Smooth muscle cell (in vitro differentiated cells): Measurements from ENCODE around the gene FMO1. TPM values are rescaled to one million over a fixed set of nuclear protein-coding genes. Genes with fewer than 3 reads are reported as not detected.

Experiments used
- DNase-seq: peaks from one replicate; lab custom pipeline; 2025; ENCODE audit not compliant: unreplicated experiment; lab: John Stamatoyannopoulos, UW
- H2AFZ ChIP-seq: fragments of 200-600 bp; sonication (generic); 2 replicates; pipeline ENCODE4 v1.6.0; 2016; ENCODE audit warnings: antibody characterized with exemption, low read depth, mild to moderate bottlenecking
- H3F3A ChIP-seq: fragments of 200-600 bp; sonication (generic); 2 replicates; pipeline ENCODE4 v1.6.0; 2017; ENCODE audit warnings: antibody characterized with exemption, low read depth
- H3K27ac ChIP-seq: fragments of 200-600 bp; sonication (generic); 2 replicates; pipeline ENCODE4 v1.5.1; 2016; ENCODE audit warnings: low read depth, mild to moderate bottlenecking
- H3K27me3 ChIP-seq: fragments of 200-600 bp; sonication (generic); 2 replicates; pipeline ENCODE4 v1.6.1; 2016; ENCODE audit warnings: low read depth, mild to moderate bottlenecking
- H3K36me3 ChIP-seq: fragments of 200-600 bp; sonication (generic); 2 replicates; pipeline ENCODE4 v1.5.1; 2016; ENCODE audit warnings: low read depth
- H3K4me1 ChIP-seq: fragments of 200-600 bp; sonication (generic); 2 replicates; pipeline ENCODE4 v1.5.1; 2016; ENCODE audit warnings: low read depth
- H3K4me2 ChIP-seq: fragments of 200-600 bp; sonication (generic); 2 replicates; pipeline ENCODE4 v1.6.0; 2016; ENCODE audit warnings: mild to moderate bottlenecking
- H3K4me3 ChIP-seq: fragments of 200-600 bp; sonication (generic); 2 replicates; pipeline ENCODE4 v1.5.1; 2016; ENCODE audit warnings: mild to moderate bottlenecking
- H3K79me2 ChIP-seq: fragments of 200-600 bp; sonication (generic); 2 replicates; pipeline ENCODE4 v1.6.0; 2016; ENCODE audit warnings: low read depth, mild to moderate bottlenecking
- H3K9ac ChIP-seq: fragments of 200-600 bp; sonication (generic); 2 replicates; pipeline ENCODE4 v1.6.0; 2016; ENCODE audit warnings: low read depth
- H3K9me3 ChIP-seq: fragments of 200-600 bp; sonication (generic); replicated peaks from 2 replicates; pipeline ENCODE4 v1.5.1; 2016; ENCODE audit warnings: low read depth
- H4K20me1 ChIP-seq: fragments of 200-600 bp; sonication (generic); 2 replicates; pipeline ENCODE4 v1.6.0; 2016; ENCODE audit warnings: low read depth
- WGBS: methylation state at CpG from one replicate; pipeline ENCODE4 v1.1.7; 2016; ENCODE audit warnings: low lambda C conversion rate; 5-methylcytosine and 5-hydroxymethylcytosine counted together
- polyA plus RNA-seq: library from polyadenylated mRNA; unstranded; fragments of >200 nt; fragmentation: Nextera tagmentation; extraction: Ambion mirVana; gene quantifications from 2 replicates; pipeline ENCODE4 v1.2.1, GENCODE V29; 2016
- small RNA-seq: library from RNA; depleted of rRNA; stranded (forward); fragments of <200 nt; gene quantifications from one replicate; pipeline ENCODE3, GENCODE V24; 2014
- total RNA-seq: library from RNA; depleted of rRNA; stranded (reverse); fragments of >200 nt; gene quantifications from 2 replicates; pipeline ENCODE4 v1.2.3, GENCODE V29; 2014
- TF ChIP-seq, protein P1 (sequence below): fragments of 200-600 bp; sonication (generic); IDR thresholded peaks from 2 replicates; pipeline ENCODE4 v1.5.1; 2017; ENCODE audit warnings: borderline replicate concordance, mild to moderate bottlenecking, antibody characterized with exemption; ENCODE audit not compliant: insufficient read depth, poor library complexity, severe bottlenecking

FMO1 gene
- total and polyA plus RNA-seq, 2 experiments from 2014 or later = not detected

DNA sequence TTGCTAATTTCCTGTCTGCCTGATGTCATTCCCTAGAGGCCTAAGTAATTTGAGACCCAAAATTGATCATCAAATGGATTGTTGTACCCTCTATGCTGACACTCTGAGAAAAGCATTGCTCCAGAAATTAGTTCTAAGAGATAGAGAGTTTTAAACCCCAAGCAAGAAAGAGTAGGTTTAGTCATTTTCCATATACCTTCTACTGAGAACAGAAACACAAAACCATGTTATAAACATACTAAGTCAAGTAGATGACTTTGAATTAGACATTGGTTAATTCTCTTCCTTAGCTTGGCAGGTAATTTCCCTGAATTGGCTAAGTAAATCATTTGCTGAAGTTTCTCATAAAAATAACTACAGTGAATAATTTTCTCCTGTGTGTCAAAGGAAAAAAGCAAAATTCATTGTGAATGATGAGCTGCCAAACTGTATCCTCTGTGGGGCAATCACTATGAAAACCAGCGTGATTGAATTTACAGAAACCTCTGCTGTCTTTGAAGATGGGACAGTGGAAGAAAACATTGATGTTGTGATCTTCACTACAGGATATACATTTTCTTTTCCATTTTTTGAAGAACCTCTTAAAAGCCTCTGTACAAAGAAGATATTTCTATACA lies 85.8 kb downstream of the FMO1 start:
- H3K79me2 ChIP-seq = no peaks in the 10 kb centered on the region
- no peaks in the 10 kb centered on the region for H3K36me3 ChIP-seq
- H3F3A ChIP-seq = no peaks in the 10 kb centered on the region
- DNase-seq = no peak
- H3K4me3 ChIP-seq = no peak overlapping the region
- H3K27ac ChIP-seq = no peak overlapping the region
- H3K4me2 ChIP-seq = no peak overlapping the region
- H3K9ac ChIP-seq = no peak overlapping the region
- H4K20me1 ChIP-seq = no peaks in the 10 kb centered on the region
- WGBS = 93% methylated on average over 1 of the region's 1 CpG
- H2AFZ ChIP-seq = no peak overlapping the region
- no peaks in the 10 kb centered on the region for H3K27me3 ChIP-seq
- no peaks in the 10 kb centered on the region for H3K9me3 ChIP-seq
- TF ChIP-seq, protein P1, sequence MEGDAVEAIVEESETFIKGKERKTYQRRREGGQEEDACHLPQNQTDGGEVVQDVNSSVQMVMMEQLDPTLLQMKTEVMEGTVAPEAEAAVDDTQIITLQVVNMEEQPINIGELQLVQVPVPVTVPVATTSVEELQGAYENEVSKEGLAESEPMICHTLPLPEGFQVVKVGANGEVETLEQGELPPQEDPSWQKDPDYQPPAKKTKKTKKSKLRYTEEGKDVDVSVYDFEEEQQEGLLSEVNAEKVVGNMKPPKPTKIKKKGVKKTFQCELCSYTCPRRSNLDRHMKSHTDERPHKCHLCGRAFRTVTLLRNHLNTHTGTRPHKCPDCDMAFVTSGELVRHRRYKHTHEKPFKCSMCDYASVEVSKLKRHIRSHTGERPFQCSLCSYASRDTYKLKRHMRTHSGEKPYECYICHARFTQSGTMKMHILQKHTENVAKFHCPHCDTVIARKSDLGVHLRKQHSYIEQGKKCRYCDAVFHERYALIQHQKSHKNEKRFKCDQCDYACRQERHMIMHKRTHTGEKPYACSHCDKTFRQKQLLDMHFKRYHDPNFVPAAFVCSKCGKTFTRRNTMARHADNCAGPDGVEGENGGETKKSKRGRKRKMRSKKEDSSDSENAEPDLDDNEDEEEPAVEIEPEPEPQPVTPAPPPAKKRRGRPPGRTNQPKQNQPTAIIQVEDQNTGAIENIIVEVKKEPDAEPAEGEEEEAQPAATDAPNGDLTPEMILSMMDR = no peak
- H3K4me1 ChIP-seq = no peaks in the 10 kb centered on the region

Small RNA genes within 50 kb of the gene (small RNA-seq; reads per million reads assigned to genes)
- not detected for gene RF00019

Other genes starting within 250 kb of the FMO1 start
- gene FMO3, start 157.6 kb upstream of the FMO1 start, total RNA-seq = not detected in 2 replicates
- 0.33 TPM in 1 of 2 replicates, not detected in the other for gene FMO3, start 157.6 kb upstream of the FMO1 start, polyA plus RNA-seq
- not detected in 2 replicates for gene FMO2, start 63.2 kb upstream of the FMO1 start, total RNA-seq
- not detected in 2 replicates for gene FMO2, start 63.2 kb upstream of the FMO1 start, polyA plus RNA-seq
- gene FMO4, start 65.7 kb downstream of the FMO1 start, total RNA-seq = 2.0 and 3.9 TPM in 2 replicates
- gene FMO4, start 65.7 kb downstream of the FMO1 start, polyA plus RNA-seq = 0.59 and 2.0 TPM in 2 replicates
- gene PRRC2C, start 237.0 kb downstream of the FMO1 start, total RNA-seq = 84.7 and 106 TPM in 2 replicates
- gene PRRC2C, start 237.0 kb downstream of the FMO1 start, polyA plus RNA-seq = 89.8 and 117 TPM in 2 replicates